Stimulated activated CD8-positive, alpha-beta memory T cell treated with anti-CD3 and anti-CD28 coated beads, Interleukin-15, amount 100 ng/mL, for 4 hours (primary cell): Measurements from ENCODE around the gene CLEC4C.
"Not testable (repeated sequence)": the region's sequence is repeated elsewhere in the genome, so short reads cannot be mapped to it uniquely, and the experiment has no call there.

Source experiments
- DNase-seq, 2 donors: peaks; one replicate each; pipeline ENCODE4 v3.0.0-alpha.2; 2020; ENCODE audit warnings: low read depth in 2 of 2

CLEC4C gene

DNA sequence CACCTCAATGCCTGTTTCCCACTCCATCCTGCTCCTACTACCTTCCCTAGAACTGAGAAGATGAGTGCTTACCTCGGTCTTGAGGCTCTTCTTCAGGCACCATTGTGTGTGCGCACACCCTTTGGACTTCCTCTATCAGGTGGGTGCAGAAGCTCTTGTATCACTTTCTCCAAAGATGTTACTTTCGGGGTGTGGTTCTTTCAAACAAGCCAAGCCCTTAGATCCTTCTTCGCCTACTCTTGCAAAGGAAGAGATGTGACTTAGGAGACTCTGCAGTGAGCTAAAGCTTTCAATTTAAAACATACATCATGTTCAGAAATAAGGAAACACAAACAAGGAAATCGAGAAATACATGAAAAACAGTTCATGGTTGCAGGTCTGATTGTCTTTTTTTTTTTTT lies at the start of gene CLEC4C:
TSS of gene CLEC4C (minus strand) at position 130 of the 400 bp plus-strand sequence. CDS start at position 103, 27 bp downstream.
- DNase-seq: no peak

DNA sequence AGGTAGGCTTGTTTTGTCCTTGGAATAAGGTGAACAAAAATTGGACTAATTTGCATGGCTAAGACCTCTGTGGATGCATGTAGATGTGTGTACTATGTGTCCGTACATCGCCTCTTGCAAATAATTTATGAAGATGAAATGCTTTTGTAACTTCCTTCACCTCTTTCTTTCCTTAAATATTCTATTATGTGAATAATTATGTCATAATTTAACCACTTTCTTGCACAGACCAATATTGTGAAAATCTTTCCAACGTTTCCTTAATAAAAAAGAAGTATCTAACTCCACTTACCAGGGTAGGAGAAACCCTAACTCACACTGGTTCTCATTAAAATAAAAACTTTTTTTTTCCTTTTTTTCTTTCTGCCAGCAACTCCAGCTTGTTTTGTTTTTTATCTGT lies 46.0 kb upstream of the CLEC4C start:
- DNase-seq: no peak

- not testable (repeated sequence) for DNase-seq
Observed at GRCh38 chr12:7788884-7789528, 41.8 kb upstream of the CLEC4C start, which contains the start of gene NANOG. Gene NANOG, plus strand, starts transcription at chr12:7789402. Its CDS starts 213 bp downstream, at chr12:7789615.

GRCh38 chr12:7788294-7788660 lies 41.1 kb upstream of the CLEC4C start:
- no peak for DNase-seq

- DNase-seq: no peak
Observed at GRCh38 chr12:7787574-7788293, 40.6 kb upstream of the CLEC4C start.

- DNase-seq: no peak
Observed at GRCh38 chr12:7784701-7785100, 37.5 kb upstream of the CLEC4C start.

DNA sequence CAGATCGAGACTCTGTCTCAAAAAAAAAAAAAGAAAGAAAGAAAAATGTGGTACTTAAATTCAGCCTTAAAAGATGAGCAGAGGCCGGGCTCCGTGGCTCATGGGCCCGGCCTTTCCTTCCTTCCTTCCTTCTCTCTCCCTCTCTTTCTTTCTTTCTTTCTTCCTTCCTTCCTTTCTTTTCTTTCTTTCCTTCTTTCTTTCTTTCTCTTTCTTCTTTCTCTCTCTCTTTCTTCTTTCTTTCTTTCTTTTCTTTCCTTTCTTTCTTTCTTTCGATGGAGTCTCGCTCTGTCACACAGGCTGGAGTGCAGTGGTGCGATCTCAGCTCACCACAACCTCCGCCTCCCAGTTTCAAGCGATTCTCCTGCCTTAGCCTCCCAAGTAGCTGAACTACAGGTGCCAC lies 36.3 kb upstream of the CLEC4C start:
- not testable (repeated sequence) for DNase-seq

- DNase-seq: no peak
Observed at GRCh38 chr12:7782055-7782454, 34.9 kb upstream of the CLEC4C start.

- DNase-seq: no peak
Observed at GRCh38 chr12:7781274-7781673, 34.1 kb upstream of the CLEC4C start.

DNA sequence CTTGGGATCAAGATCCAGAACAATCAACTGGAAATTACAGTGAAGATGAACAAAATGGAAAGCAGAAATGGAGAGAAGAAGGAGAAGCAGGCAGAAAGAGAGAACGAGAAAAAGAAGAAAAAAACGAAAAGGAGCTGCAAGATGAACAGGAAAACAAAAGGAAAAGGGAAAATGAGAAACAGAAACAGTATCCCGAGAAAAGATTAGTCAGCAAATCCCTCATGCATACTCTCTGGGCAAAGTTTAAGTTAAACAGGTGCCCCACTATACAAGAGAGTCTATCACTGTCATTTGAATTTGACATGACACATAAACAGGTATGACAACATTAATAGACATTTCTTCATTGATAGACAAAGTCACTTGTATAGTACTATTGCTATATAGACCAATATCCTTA lies 22.8 kb upstream of the CLEC4C start:
- DNase-seq: no peak

DNA sequence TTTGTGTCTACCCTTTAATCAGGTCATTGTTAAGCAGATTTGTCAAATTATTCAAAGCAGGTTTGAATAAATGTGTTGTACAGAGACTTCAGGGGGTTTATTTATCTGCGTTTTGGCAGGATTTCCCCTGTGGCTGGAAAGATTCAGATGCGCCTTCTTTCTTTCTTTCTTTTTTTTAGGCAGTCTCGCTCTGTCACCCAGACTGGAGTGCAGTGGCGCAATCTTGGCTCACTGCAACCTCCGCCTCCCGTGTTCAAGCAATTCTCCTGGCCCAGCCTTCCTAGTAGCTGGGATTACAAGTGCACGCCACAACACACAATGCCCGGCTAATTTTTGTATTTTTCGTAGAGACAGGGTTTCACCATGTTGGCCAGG lies 11.6 kb upstream of the CLEC4C start:
- DNase-seq: no peak

- DNase-seq: no peak
Observed at GRCh38 chr12:7756993-7757392, 9.8 kb upstream of the CLEC4C start.

DNA sequence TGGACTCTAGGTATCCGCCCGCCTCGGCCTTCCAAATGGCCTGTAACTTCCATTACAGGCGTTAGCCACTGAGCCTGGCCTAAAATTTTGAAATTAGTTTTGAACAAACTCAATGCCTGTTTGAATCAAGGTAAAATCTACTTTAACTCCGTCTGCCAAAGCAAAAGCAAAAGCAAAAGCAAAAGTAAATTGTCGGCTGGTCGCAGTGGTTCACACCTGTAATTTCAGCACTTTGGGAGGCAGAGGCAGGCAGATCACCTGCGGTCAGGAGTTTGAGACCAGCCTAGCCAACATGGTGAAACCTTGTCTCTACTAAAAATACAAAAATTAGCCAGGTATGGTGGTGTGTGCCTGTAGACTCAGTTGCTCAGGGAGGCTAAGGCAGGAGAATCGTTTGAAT lies 8.5 kb upstream of the CLEC4C start:
- DNase-seq: not testable (repeated sequence)

- not testable (repeated sequence) for DNase-seq
Observed at GRCh38 chr12:7751941-7752922, 5.1 kb upstream of the CLEC4C start.

DNA sequence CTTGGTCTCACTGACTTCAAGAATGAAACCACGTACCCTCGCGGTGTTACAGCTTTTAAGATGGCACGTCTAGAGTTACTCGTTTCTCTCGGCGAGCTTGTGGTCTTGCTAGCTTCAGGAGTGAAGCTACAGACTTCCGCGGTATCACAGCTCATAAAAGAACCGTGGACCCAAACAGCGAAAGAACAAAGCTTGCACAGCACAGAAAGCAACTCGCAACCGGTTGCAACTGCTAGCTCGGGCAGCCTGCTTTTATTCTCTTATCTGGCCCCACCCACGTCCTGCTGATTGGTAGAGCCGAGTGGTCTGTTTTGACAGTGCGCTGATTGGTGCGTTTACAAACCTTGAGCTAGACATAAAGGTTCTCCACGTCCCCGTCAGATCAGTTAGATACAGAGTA lies 4.2 kb upstream of the CLEC4C start:
- DNase-seq: no peak

GRCh38 chr12:7750350-7750749 lies 3.2 kb upstream of the CLEC4C start:
- DNase-seq: no peak

DNA sequence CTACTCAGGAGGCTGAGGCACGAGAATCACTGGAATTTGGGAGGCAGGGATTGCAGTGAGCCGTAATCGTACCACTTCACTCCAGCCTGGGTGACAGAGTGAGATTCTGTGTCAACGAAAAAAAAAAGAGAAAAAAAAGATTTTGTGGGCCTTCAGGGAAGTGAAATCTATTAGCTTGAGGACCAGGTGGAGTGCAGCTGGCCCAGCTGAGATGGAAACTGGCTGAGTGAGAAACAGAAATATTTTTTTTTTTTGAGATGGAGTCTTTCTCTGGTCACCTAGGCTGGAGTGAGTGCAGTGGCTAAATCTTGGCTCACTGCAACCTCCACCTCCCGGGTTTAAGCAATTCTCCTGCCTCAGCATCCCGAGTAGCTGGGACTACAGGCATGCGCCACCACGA lies 2.3 kb upstream of the CLEC4C start:
- no peak for DNase-seq

GRCh38 chr12:7748852-7749251 lies 1.7 kb upstream of the CLEC4C start:
- DNase-seq: no peak

DNA sequence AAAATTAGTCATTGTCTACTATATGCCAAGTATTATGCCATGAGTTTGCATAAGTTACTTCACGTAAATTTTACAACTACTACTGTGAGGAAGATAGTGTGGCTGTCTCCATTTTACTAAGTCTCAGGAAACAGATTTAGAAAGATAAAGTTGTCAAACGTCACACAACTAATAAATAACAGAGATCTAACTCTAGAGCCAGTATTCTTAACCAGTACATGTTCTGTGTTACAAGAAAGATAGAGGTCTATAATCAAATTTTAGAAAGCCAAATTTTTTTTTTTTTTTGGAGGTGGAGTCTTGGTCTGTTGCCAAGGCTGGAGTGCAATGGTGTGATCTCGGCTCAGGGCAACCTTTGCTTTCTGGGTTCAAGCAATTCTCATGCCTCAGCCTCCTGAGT lies 14.2 kb downstream of the CLEC4C start:
- no peak for DNase-seq

DNA sequence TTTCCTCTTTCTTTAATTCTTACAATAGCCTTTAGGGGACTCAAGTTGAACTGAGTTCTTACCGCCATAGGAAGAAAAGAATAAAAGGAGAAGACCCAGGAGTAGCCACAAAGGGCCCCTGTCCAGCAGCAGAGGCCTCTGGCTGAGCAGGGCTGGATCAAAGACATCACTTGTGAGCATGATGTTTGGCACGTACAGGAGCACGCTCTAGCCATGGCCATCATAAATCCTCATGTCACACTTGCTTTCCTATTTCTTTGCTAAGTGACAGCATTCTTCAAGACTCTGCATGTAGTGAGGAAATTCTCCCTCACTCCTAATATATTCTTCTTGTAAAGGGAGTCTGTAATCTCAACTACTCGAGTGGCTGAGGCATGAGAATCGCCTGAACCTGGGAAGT lies 15.7 kb downstream of the CLEC4C start:
- no peak for DNase-seq

- not testable (repeated sequence) for DNase-seq
Observed at GRCh38 chr12:7730984-7731383, 16.2 kb downstream of the CLEC4C start.

DNA sequence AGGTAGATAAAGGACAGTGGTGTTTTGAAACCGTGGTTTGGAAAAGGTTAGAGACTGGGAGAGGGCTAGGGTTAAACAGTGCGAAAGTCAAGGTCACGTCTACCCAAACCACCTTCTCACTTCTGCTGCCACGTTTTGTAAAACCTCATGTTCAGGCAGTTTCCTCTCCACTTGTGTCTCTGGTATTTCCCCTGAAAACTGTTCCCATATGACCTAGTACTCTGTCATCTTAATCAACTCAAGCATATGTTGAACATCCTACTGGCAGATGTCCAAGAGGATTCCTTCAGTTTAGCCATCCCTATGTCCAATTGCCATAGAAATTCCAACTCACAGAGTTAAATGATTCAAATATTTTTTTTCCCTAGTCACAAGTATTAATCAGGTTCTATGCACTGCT lies 17.4 kb downstream of the CLEC4C start:
- no peak for DNase-seq
